Measurements from ENCODE around the gene STAC2. TPM values are rescaled to one million over a fixed set of nuclear protein-coding genes. Genes with fewer than 3 reads are reported as not detected.

STAC2 gene
- total RNA-seq, 4 donors from 2014 or later: 0.27 to 0.66 TPM; not detected in 2

DNA sequence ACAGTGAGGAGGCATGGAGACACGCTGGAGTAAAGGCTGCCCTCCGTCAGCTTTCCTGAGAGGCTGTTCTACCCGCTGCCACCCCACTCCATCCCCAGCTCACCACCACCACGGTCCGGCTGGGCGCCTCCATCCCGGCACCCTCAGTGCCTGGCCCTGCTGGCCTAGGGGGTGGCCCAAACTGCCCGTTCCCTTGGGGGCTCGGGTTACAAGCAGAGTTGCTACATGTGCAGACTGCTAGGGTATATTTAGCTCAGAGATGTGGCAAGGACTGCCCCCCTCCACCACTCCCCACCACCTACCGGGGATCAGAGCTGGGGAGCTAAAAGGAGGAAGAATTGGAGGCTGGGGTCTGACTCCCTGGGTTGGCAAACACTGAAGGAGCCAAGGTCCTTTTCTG, 32.4 kb downstream of the STAC2 start:
- Histone ChIP-seq H3K4me3 (no peak overlapping the region), H3K36me3 (peaks cover 0 to 3% (median 0%) of the 10 kb centered on the region in 3 donors), H3K9me3 (no peaks in the 10 kb centered on the region), H3K4me1 (peaks cover 0 to 16% (median 14%) of the 10 kb centered on the region in 4 donors), H3K27ac (no peak overlapping the region), H3K27me3 (no peaks in the 10 kb centered on the region)
- TF ChIP-seq POLR2A (IDR thresholded peaks at IDR 0.05): no peak
- TF ChIP-seq CTCF (IDR thresholded peaks at IDR 0.05): no peak
- no peak for DNase-seq

DNA sequence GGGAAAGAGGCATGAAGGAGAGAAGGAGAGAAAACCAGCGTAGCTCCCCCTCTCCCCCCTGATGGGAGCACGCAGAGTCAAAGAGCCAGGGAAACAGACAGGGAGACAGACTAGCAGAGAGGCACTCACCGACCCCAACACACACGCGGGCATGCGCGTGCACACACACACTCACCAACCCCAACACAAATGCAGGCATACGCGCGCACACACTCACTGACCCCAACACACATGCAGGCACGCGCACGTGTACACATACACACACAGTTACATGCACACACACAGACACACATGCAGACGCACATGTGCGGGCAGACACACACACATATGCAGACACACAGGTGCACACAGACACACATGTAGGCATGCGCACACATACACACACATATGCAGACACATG, 32.8 kb downstream of the STAC2 start:
- H3K9me3 ChIP-seq: no peaks in the 10 kb centered on the region
- no peak overlapping the region for H3K4me3 ChIP-seq
- DNase-seq: no peak
- no peaks in the 10 kb centered on the region for H3K27me3 ChIP-seq
- peaks cover 0 to 3% (median 0%) of the 10 kb centered on the region in 3 donors for H3K36me3 ChIP-seq
- peaks cover 0 to 14% (median 12%) of the 10 kb centered on the region in 4 donors for H3K4me1 ChIP-seq
- TF ChIP-seq POLR2A (IDR thresholded peaks at IDR 0.05): no peak
- no peak overlapping the region for H3K27ac ChIP-seq

DNA sequence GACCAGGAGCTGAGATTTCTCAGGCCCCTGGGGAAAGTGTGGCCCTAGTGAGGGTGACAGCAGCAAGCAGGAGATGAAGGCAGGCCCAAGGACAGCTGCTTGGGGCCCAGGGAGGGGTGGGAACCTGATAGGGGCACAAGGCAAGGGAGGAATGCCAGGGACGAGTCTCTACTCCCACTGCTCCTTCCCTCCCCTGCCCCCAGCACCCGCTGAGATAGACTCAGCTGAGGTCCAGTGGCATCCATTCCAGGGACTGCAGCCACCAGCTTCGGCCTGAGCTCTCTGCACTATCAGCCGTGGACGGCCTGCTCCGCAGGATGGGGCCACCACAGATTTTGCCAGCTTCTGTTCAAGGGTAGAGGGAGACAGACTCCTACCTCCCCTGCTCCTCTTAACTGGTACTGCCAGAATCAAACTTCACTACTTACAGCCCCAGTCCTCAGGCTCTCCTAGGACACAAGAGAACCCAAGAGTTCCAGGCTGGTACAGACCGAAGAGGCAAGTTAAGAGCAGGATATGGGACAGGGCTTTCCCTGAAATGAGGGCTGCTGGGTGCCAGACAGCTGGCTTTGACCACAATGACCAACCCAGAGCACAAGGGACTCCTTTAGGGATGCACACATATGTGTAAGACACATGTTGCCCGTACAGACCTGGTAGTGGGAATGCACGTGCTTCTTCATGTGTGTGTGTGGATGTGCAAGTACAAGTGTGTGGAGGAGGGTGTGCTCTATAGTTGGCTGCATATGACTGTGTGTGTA, 33.8 kb downstream of the STAC2 start:
- no peak for TF ChIP-seq POLR2A (IDR thresholded peaks at IDR 0.05)
- TF ChIP-seq CTCF (IDR thresholded peaks at IDR 0.05): no peak
- Histone ChIP-seq H3K9me3 (no peaks in the 10 kb centered on the region), H3K4me3 (no peak overlapping the region), H3K27me3 (no peaks in the 10 kb centered on the region), H3K4me1 (peaks cover 0 to 13% (median 5%) of the 10 kb centered on the region in 4 donors), H3K27ac (no peak overlapping the region), H3K36me3 (peaks cover 0 to 3% (median 0%) of the 10 kb centered on the region in 3 donors)
- DNase-seq: no peak

DNA sequence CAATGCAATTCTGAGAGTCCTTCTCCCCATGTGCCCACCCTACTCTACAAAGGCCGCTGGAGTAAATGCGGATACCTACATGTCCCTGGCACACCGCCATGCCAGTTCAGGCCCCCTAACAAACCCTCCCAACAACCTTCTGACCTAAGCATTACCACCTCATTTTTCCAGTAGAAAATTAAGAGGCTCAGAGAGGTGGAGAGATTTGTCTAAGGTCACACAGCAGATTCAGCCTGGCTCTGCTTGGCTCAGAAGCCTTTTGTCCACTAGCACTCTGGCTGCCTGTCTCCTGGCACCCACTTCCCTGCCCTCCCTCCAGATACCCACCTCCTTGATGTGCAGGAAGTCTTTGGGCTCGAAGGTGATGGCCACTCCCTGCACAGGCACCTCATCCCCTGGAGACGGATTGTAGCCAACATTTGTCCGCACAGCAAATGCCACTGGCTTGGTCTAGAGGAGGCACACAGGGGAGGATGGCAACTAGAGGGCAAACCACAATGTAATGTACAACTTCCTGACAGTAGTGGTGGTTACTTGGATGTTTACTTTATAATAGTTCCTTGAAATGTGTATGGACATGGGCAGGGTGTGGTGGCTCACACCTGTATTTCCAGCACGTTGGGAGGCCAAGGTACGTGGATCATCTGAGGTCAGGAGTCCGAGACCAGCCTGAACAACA, 38.5 kb downstream of the STAC2 start:
- TF ChIP-seq CTCF (IDR thresholded peaks at IDR 0.05): no peak
- TF ChIP-seq POLR2A (IDR thresholded peaks at IDR 0.05): no peak
- Histone ChIP-seq H3K36me3 (peaks cover 0 to 25% (median 0%) of the 10 kb centered on the region in 3 donors), H3K4me1 (no peaks in the 10 kb centered on the region), H3K9me3 (no peaks in the 10 kb centered on the region), H3K27ac (no peak overlapping the region), H3K4me3 (no peak overlapping the region), H3K27me3 (no peaks in the 10 kb centered on the region)
- no peak for DNase-seq

GRCh38 chr17:39186481-39187002, 39.2 kb downstream of the STAC2 start:
- H3K4me3 ChIP-seq: no peak overlapping the region
- no peaks in the 10 kb centered on the region for H3K9me3 ChIP-seq
- H3K27me3 ChIP-seq: no peaks in the 10 kb centered on the region
- H3K4me1 ChIP-seq: no peaks in the 10 kb centered on the region
- no peak overlapping the region for H3K27ac ChIP-seq
- DNase-seq: no peak
- H3K36me3 ChIP-seq: peaks cover 0 to 25% (median 0%) of the 10 kb centered on the region in 3 donors
- TF ChIP-seq POLR2A (IDR thresholded peaks at IDR 0.05) (no peak), CTCF (IDR thresholded peaks at IDR 0.05) (no peak)

- TF ChIP-seq CTCF (IDR thresholded peaks at IDR 0.05) (no peak), POLR2A (IDR thresholded peaks at IDR 0.05) (no peak)
- Histone ChIP-seq H3K36me3 (peaks cover 0 to 22% (median 0%) of the 10 kb centered on the region in 3 donors), H3K4me1 (no peaks in the 10 kb centered on the region), H3K27ac (no peak overlapping the region), H3K27me3 (no peaks in the 10 kb centered on the region), H3K9me3 (no peaks in the 10 kb centered on the region), H3K4me3 (no peak overlapping the region)
- DNase-seq: no peak
Observed at GRCh38 chr17:39183720-39184119, 42.0 kb downstream of the STAC2 start.

Data from Peyer's patch (tissue), 4 donors.